HepG2 (cell line): Measurements from ENCODE around the gene NR3C2. TPM values are rescaled to one million over a fixed set of nuclear protein-coding genes. Genes with fewer than 3 reads are reported as not detected.

ENCODE experiments used
- ATAC-seq: fragments of 200-7000 bp; cut with Tn5 transposase; 3 replicates; pipeline ENCODE4 v1.9.1; 2020; ENCODE audit warnings: mild to moderate bottlenecking, moderate library complexity
- BruUV-seq: library from RNA; stranded (reverse); fragments of 400-500 nt; replicated peaks from 2 replicates; lab custom pipeline; 2021; lab: Mats Ljungman, UMichigan
- CTCF ChIA-PET: fragments of 300-600 bp; formaldehyde crosslinking; extraction: SDS; loops from one replicate; lab custom pipeline; 2021; ENCODE audit warnings: low total read pairs, inconsistent platforms, low intra/inter-chr PET ratio; lab: Yijun Ruan, JAX
- POLR2A ChIA-PET: fragments of 350-600 bp; sonication (Branson Sonifier 250); formaldehyde crosslinking; loops from one replicate; lab custom pipeline; 2020; ENCODE audit warnings: antibody characterized with exemption, inconsistent platforms; lab: Yijun Ruan, JAX
- DNase-seq: peaks from one replicate; pipeline ENCODE4 v3.0.0-alpha.2; 2015; ENCODE audit warnings: low spot score
- FAIRE-seq: peaks from 3 replicates; lab custom pipeline; 2011; peaks lifted over from hg19 to GRCh38; lab: Jason Lieb, UNC
- H2AFZ ChIP-seq: one replicate; pipeline ENCODE4 v1.6.1; 2011; ENCODE audit warnings: low read length, inconsistent platforms
- H3K27ac ChIP-seq: fragments of 300-600 bp; 3 replicates; pipeline ENCODE4 v1.8.0; 2011; ENCODE audit warnings: mixed run types, mild to moderate bottlenecking, mixed read lengths, low read length, inconsistent platforms; ENCODE audit not compliant: insufficient read depth; ENCODE audit errors: extremely low read length
- H3K27me3 ChIP-seq, 2 experiments: fragments of 200-600 bp in 1 of 2; 2 replicates in 1 of 2; 3 replicates in 1 of 2; pipeline versions ENCODE4 v1.6.0 to v1.8.0; 2011; ENCODE audit warnings: low read length in 2 of 2, mild to moderate bottlenecking in 2 of 2, moderate library complexity in 2 of 2, inconsistent platforms in 1 of 2; ENCODE audit not compliant: insufficient read depth in 2 of 2, control insufficient read depth in 1 of 2
- H3K36me3 ChIP-seq, 2 experiments: fragments of 200-600 bp in 1 of 2; replicated peaks in 1 of 2; 2 replicates in 1 of 2; 3 replicates in 1 of 2; pipeline versions ENCODE4 v1.5.1 to v1.8.0; 2011; ENCODE audit warnings: low read length in 2 of 2, inconsistent platforms in 1 of 2; ENCODE audit not compliant: insufficient read depth in 2 of 2, control insufficient read depth in 1 of 2
- H3K4me1 ChIP-seq: 2 replicates; pipeline ENCODE4 v1.5.1; 2012; ENCODE audit warnings: low read length, inconsistent platforms; ENCODE audit not compliant: insufficient read depth
- H3K4me2 ChIP-seq: 2 replicates; pipeline ENCODE4 v1.6.0; 2011; ENCODE audit warnings: low read depth, low read length, inconsistent platforms
- H3K4me3 ChIP-seq, 3 experiments: fragments of 200-600 bp in 1 of 3; sonication (generic), shearing (Covaris generic) in 1 of 3; replicated peaks in 1 of 3; 2 replicates each; pipeline ENCODE4 v1.5.1; 2011 to 2016; ENCODE audit warnings: low read length in 3 of 3, inconsistent platforms in 2 of 3, low read depth in 2 of 3, mild to moderate bottlenecking in 2 of 3, control low read depth in 1 of 3, mixed read lengths in 1 of 3; ENCODE audit not compliant: insufficient read depth in 1 of 3
- H3K79me2 ChIP-seq: one replicate; pipeline ENCODE4 v1.6.1; 2011; ENCODE audit warnings: low read length, inconsistent platforms; ENCODE audit not compliant: insufficient read depth
- H3K9ac ChIP-seq: 2 replicates; pipeline ENCODE4 v1.6.0; 2011; ENCODE audit warnings: mild to moderate bottlenecking, low read depth, low read length, inconsistent platforms; ENCODE audit not compliant: insufficient read depth
- H3K9me3 ChIP-seq: 2 replicates; pipeline ENCODE4 v1.5.1; 2012; ENCODE audit warnings: mild to moderate bottlenecking, low read length
- H4K20me1 ChIP-seq: 2 replicates; pipeline ENCODE4 v1.6.0; 2011; ENCODE audit warnings: inconsistent platforms, mild to moderate bottlenecking, low read length, moderate library complexity; ENCODE audit not compliant: insufficient read depth
- KDM1A ChIP-seq: IDR thresholded peaks from 2 replicates; pipeline ENCODE4 v1.6.1; 2016; ENCODE audit warnings: missing compliant biosample characterization
- NFKB2 ChIP-seq: sonication (generic); formaldehyde crosslinking; IDR thresholded peaks from 2 replicates; pipeline ENCODE4 v1.4.0; 2020; ENCODE audit warnings: missing genetic modification reagents, borderline replicate concordance
- NPAS2 ChIP-seq: sonication (generic); formaldehyde crosslinking; IDR thresholded peaks from 2 replicates; pipeline ENCODE4 v1.8.0; 2022; ENCODE audit warnings: mild to moderate bottlenecking, missing genetic modification reagents, borderline replicate concordance
- REPIN1 ChIP-seq: sonication (generic); formaldehyde crosslinking; IDR thresholded peaks from 2 replicates; pipeline ENCODE4 v1.8.0; 2022; ENCODE audit warnings: missing genetic modification reagents, low read depth, mild to moderate bottlenecking, borderline replicate concordance
- SOX5 ChIP-seq: IDR thresholded peaks from 2 replicates; pipeline ENCODE4 v1.6.1; 2016; ENCODE audit warnings: borderline replicate concordance
- THAP11 ChIP-seq: IDR thresholded peaks from 2 replicates; pipeline ENCODE4 v1.6.1; 2016; ENCODE audit warnings: missing biosample characterization, missing genetic modification reagents
- ZMAT3 ChIP-seq: sonication (generic); formaldehyde crosslinking; conservative IDR thresholded peaks from 2 replicates; pipeline ENCODE4 v1.7.0; 2021; ENCODE audit warnings: missing genetic modification reagents
- ZNF205 ChIP-seq: IDR thresholded peaks from 2 replicates; pipeline ENCODE4 v1.6.1; 2018; ENCODE audit warnings: missing biosample characterization, missing genetic modification reagents
- ZNF333 ChIP-seq: sonication (generic); formaldehyde crosslinking; IDR thresholded peaks from 2 replicates; pipeline ENCODE4 v1.4.0; 2020; ENCODE audit warnings: mild to moderate bottlenecking, missing genetic modification reagents, borderline replicate concordance
- ZNF460 ChIP-seq: sonication (generic); formaldehyde crosslinking; IDR thresholded peaks from 2 replicates; pipeline ENCODE4 v1.5.1; 2020; ENCODE audit warnings: missing genetic modification reagents, mild to moderate bottlenecking, borderline replicate concordance
- ZNF7 ChIP-seq: IDR thresholded peaks from 2 replicates; pipeline ENCODE4 v1.6.1; 2016; ENCODE audit warnings: missing biosample characterization, missing genetic modification reagents
- WGBS: methylation state at CpG from one replicate; pipeline ENCODE4 v1.1.6; 2017; ENCODE audit warnings: low lambda C conversion rate; 5-methylcytosine and 5-hydroxymethylcytosine counted together
- in situ Hi-C: cut with HindIII; loops from 2 replicates; pipeline ENCODE4 v1.10.0; 2017; ENCODE audit warnings: low pct_unique_long_range_greater_than_20kb; ENCODE audit not compliant: extremely low pct_ligation_motif_present
- intact Hi-C: fragments of 100-400 bp; cut with micrococcal nuclease; formaldehyde crosslinking; loops from one replicate; pipeline ENCODE4 v1.10.0; 2022; ENCODE audit not compliant: unreplicated experiment
- polyA plus RNA-seq, 8 experiments: library from polyadenylated mRNA; depleted of rRNA in 3 of 8; stranded (reverse) in 7 of 8; unstranded in 1 of 8; fragments of >200 nt; fragmentation: Illumina TruSeq in 4 of 8; extraction: Trizol in 4 of 8; gene quantifications; 2 replicates each; pipeline versions ENCODE4 v1.2.1 to v1.2.3, GENCODE V29; 2011 to 2016; ENCODE audit warnings: low read depth in 4 of 8, missing spikeins in 1 of 8, mixed read lengths in 1 of 8; ENCODE audit not compliant: insufficient read depth in 1 of 8
- total RNA-seq, 5 experiments: library from RNA; depleted of rRNA; stranded (reverse); fragments of >200 nt; fragmentation: Illumina TruSeq; extraction: Trizol; gene quantifications; 2 replicates each; pipeline ENCODE4 v1.2.3, GENCODE V29; 2016; ENCODE audit warnings: low read depth in 1 of 5
- TF ChIP-seq, protein P1 (sequence below): sonication (generic); formaldehyde crosslinking; conservative IDR thresholded peaks from 2 replicates; pipeline ENCODE4 v1.4.0; 2020; ENCODE audit warnings: mild to moderate bottlenecking, missing genetic modification reagents, moderate library complexity
- TF ChIP-seq, protein P2 (sequence below): sonication (generic); formaldehyde crosslinking; IDR thresholded peaks from 2 replicates; pipeline ENCODE4 v1.4.0; 2020; ENCODE audit warnings: missing genetic modification reagents
- TF ChIP-seq, protein P3 (sequence below): sonication (generic); formaldehyde crosslinking; IDR thresholded peaks from 2 replicates; pipeline ENCODE4 v1.5.1; 2020; ENCODE audit warnings: missing genetic modification reagents, mild to moderate bottlenecking, borderline replicate concordance

NR3C2 gene
- total and polyA plus RNA-seq, 2 of the 13 experiments (the other 11 are each of a cell fraction or from before 2014, with no cell fraction given), result 0.26 to 0.46 TPM

DNA sequence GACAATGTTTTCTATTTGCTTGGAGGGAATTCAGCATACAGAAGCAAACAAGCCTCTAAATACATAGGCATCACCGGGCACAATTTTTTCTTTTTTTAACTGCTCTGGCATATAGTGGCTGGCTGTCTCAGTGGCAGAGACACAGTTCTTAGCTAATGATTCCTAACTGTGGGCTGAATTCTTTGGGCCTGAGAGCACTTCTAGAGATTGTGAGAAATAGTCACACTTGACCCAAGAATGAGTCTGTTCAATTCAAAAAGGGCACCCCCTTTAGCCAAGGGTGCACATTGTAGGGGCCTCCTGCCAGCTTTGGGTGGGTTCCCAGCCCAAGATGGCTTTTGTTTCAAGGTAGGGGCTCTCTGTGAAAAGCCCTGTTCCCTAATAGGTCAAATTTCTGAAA lies 364.6 kb downstream of the NR3C2 start:
- TF ChIP-seq ZMAT3 (CRISPR knock-in tag) (no peak), SOX5 (CRISPR knock-in tag) (no peak), KDM1A (CRISPR knock-in tag) (no peak), ZNF333 (CRISPR knock-in tag) (no peak), ZNF7 (CRISPR knock-in tag) (no peak), NFKB2 (no peak), REPIN1 (no peak), ZNF205 (CRISPR knock-in tag) (no peak), NPAS2 (no peak), THAP11 (CRISPR knock-in tag) (no peak), ZNF460 (CRISPR knock-in tag) (no peak)
- TF ChIP-seq, protein P1, sequence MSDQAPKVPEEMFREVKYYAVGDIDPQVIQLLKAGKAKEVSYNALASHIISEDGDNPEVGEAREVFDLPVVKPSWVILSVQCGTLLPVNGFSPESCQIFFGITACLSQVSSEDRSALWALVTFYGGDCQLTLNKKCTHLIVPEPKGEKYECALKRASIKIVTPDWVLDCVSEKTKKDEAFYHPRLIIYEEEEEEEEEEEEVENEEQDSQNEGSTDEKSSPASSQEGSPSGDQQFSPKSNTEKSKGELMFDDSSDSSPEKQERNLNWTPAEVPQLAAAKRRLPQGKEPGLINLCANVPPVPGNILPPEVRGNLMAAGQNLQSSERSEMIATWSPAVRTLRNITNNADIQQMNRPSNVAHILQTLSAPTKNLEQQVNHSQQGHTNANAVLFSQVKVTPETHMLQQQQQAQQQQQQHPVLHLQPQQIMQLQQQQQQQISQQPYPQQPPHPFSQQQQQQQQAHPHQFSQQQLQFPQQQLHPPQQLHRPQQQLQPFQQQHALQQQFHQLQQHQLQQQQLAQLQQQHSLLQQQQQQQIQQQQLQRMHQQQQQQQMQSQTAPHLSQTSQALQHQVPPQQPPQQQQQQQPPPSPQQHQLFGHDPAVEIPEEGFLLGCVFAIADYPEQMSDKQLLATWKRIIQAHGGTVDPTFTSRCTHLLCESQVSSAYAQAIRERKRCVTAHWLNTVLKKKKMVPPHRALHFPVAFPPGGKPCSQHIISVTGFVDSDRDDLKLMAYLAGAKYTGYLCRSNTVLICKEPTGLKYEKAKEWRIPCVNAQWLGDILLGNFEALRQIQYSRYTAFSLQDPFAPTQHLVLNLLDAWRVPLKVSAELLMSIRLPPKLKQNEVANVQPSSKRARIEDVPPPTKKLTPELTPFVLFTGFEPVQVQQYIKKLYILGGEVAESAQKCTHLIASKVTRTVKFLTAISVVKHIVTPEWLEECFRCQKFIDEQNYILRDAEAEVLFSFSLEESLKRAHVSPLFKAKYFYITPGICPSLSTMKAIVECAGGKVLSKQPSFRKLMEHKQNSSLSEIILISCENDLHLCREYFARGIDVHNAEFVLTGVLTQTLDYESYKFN (CRISPR knock-in tag), result no peak
- TF ChIP-seq, protein P2, sequence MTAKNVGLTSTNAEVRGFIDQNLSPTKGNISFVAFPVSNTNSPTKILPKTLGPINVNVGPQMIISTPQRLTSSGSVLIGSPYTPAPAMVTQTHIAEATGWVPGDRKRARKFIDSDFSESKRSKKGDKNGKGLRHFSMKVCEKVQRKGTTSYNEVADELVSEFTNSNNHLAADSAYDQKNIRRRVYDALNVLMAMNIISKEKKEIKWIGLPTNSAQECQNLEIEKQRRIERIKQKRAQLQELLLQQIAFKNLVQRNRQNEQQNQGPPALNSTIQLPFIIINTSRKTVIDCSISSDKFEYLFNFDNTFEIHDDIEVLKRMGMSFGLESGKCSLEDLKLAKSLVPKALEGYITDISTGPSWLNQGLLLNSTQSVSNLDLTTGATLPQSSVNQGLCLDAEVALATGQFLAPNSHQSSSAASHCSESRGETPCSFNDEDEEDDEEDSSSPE (CRISPR knock-in tag), result no peak
- TF ChIP-seq, protein P3, sequence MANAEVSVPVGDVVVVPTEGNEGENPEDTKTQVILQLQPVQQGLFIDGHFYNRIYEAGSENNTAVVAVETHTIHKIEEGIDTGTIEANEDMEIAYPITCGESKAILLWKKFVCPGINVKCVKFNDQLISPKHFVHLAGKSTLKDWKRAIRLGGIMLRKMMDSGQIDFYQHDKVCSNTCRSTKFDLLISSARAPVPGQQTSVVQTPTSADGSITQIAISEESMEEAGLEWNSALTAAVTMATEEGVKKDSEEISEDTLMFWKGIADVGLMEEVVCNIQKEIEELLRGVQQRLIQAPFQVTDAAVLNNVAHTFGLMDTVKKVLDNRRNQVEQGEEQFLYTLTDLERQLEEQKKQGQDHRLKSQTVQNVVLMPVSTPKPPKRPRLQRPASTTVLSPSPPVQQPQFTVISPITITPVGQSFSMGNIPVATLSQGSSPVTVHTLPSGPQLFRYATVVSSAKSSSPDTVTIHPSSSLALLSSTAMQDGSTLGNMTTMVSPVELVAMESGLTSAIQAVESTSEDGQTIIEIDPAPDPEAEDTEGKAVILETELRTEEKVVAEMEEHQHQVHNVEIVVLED (CRISPR knock-in tag), result no peak
- ATAC-seq (no peak), DNase-seq (no peak), FAIRE-seq (no peak)
- Histone ChIP-seq H3K4me3 (no peak overlapping the region), H2AFZ (no peak overlapping the region), H3K9ac (no peak overlapping the region), H3K9me3 (peaks cover 33% of the 10 kb centered on the region), H3K4me1 (no peaks in the 10 kb centered on the region), H3K4me2 (no peak overlapping the region), H3K27me3 (no peaks in the 10 kb centered on the region), H4K20me1 (no peaks in the 10 kb centered on the region), H3K36me3 (no peaks in the 10 kb centered on the region), H3K79me2 (no peaks in the 10 kb centered on the region), H3K27ac (no peak overlapping the region)
- POLR2A ChIA-PET, result no interaction called here
- CTCF ChIA-PET, result no interaction called here
- intact Hi-C loops, result no loop called here
- BruUV-seq, result no TSS peak
- WGBS, result 84% methylated on average over 1 of the region's 1 CpG
- in situ Hi-C loops, result no loop called here
